ENCODE data around the gene SLC35G2.

GRCh38 chr3:136903899-136904298 lies 85.0 kb downstream of the SLC35G2 start:
- TF ChIP-seq YY1 (IDR thresholded peaks at IDR 0.05; ENCODE audit: insufficient read depth, insufficient read length) (no peak), ZNF274 (IDR thresholded peaks at IDR 0.05; ENCODE audit: low read depth, low read length) (no peak)

Data from NT2/D1 (cell line).